DOHH2 (cell line): ENCODE results near the gene CST6.

Source experiments
- H3F3A ChIP-seq: fragments of 200-600 bp; sonication (generic), shearing (Covaris generic); 2 replicates; pipeline ENCODE4 v1.6.0; 2016; ENCODE audit warnings: antibody characterized with exemption, mild to moderate bottlenecking; ENCODE audit not compliant: control insufficient read depth, insufficient read depth
- H3K27ac ChIP-seq: fragments of 200-600 bp; sonication (generic); 2 replicates; pipeline ENCODE4 v1.5.1; 2014; ENCODE audit warnings: low read depth, mild to moderate bottlenecking, low read length, moderate library complexity
- H3K27me3 ChIP-seq: fragments of 200-600 bp; sonication (generic); 2 replicates; pipeline ENCODE4 v1.6.1; 2014; ENCODE audit warnings: mild to moderate bottlenecking, low read length, mixed read lengths; ENCODE audit not compliant: control insufficient read depth
- H3K36me3 ChIP-seq: fragments of 200-600 bp; sonication (generic); 2 replicates; pipeline ENCODE4 v1.6.1; 2014; ENCODE audit warnings: mild to moderate bottlenecking, low read length, moderate library complexity, mixed read lengths; ENCODE audit not compliant: control insufficient read depth
- H3K4me1 ChIP-seq: fragments of 200-600 bp; sonication (generic); 2 replicates; pipeline ENCODE4 v1.6.1; 2014; ENCODE audit warnings: mild to moderate bottlenecking, low read length, mixed read lengths; ENCODE audit not compliant: control insufficient read depth
- H3K4me2 ChIP-seq: fragments of 200-600 bp; sonication (generic); 2 replicates; pipeline ENCODE4 v1.6.0; 2014; ENCODE audit warnings: mild to moderate bottlenecking, low read length, moderate library complexity
- H3K4me3 ChIP-seq: fragments of 200-600 bp; sonication (generic); 2 replicates; pipeline ENCODE4 v1.5.1; 2014; ENCODE audit warnings: mild to moderate bottlenecking, low read length, mixed read lengths
- H3K79me2 ChIP-seq: fragments of 200-600 bp; sonication (generic); 2 replicates; pipeline ENCODE4 v1.6.1; 2014; ENCODE audit warnings: mild to moderate bottlenecking, low read length, mixed read lengths; ENCODE audit not compliant: control insufficient read depth
- H3K9me2 ChIP-seq: fragments of 200-600 bp; sonication (generic); replicated peaks from 2 replicates; pipeline ENCODE4 v1.6.1; 2014; ENCODE audit warnings: mild to moderate bottlenecking, low read length, mixed read lengths; ENCODE audit not compliant: control insufficient read depth
- H3K9me3 ChIP-seq: fragments of 200-600 bp; sonication (generic); 2 replicates; pipeline ENCODE4 v1.6.1; 2014; ENCODE audit warnings: antibody characterized with exemption, low read length, mixed read lengths; ENCODE audit not compliant: control insufficient read depth, insufficient read depth
- H4K20me1 ChIP-seq: fragments of 200-600 bp; sonication (generic); 2 replicates; pipeline ENCODE4 v1.6.0; 2014; ENCODE audit warnings: low read depth, mild to moderate bottlenecking, antibody characterized with exemption, low read length, moderate library complexity; ENCODE audit not compliant: control insufficient read depth, insufficient read depth
- CTCF ChIP-seq: fragments of 200-600 bp; sonication (generic); IDR thresholded peaks from one replicate; pipeline ENCODE4 v1.5.1; 2014; ENCODE audit warnings: antibody characterized with exemption, mild to moderate bottlenecking, low read depth, low read length; ENCODE audit not compliant: poor library complexity, severe bottlenecking
- EZH2phosphoT487 ChIP-seq: fragments of 200-600 bp; sonication (generic); IDR thresholded peaks from 2 replicates; pipeline ENCODE4 v1.6.1; 2017; ENCODE audit warnings: borderline replicate concordance, mild to moderate bottlenecking, antibody characterized with exemption, low read length, moderate library complexity, mixed read lengths

Gene CST6

DNA sequence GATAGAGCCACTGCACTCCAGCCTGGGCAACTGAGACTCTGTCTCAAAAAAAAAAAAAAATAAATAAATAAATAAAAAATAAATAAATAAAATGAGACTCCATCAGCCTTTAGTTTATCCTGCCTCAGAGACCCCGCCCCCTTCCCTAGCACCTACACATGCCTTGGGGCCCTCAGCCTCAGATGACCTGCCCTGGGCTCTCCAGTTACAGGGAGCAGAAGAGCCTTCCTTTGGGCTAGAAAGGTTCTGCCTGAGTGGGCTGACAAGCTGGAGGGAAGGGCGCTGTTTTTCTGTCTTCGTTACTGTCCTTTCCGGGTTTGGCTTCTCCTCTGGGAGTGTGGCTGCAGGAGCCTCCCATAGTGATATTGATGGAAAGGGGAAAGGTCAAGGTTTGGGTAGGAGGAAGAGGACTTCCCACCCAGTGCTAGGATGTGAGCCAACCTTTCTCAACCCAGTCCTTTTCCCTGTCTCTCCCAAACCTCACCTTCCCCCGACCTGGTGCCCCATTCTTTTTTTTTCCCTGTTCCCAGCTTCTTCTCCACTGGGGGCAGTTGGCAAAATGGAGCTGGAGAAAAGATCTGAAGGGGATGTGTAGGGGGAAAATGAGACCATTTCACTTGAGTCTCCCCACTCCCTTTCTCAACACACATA is 38.9 kb downstream of the CST6 start:
- peak overlapping the region; percentile 83 for H3K4me3 ChIP-seq
- H3K79me2 ChIP-seq, result peaks cover 40% of the 10 kb centered on the region
- no peaks in the 10 kb centered on the region; the same call in 1 of the 2 replicates for H3K27me3 ChIP-seq
- H3K4me2 ChIP-seq, result peak overlapping the region; percentile 73
- H3K27ac ChIP-seq, result 0 out of 2 replicates have a peak overlapping the region, but pooled peaks have one; percentile 39
- H4K20me1 ChIP-seq, result peaks cover 4% of the 10 kb centered on the region; the same call in 1 of the 2 replicates
- H3K9me3 ChIP-seq, result no peaks in the 10 kb centered on the region
- no peak for TF ChIP-seq EZH2phosphoT487
- TF ChIP-seq CTCF, result no peak
- peaks cover 25% of the 10 kb centered on the region for H3K4me1 ChIP-seq
- H3K36me3 ChIP-seq, result peaks cover 33% of the 10 kb centered on the region
- no peaks in the 10 kb centered on the region for H3F3A ChIP-seq
- no peaks in the 10 kb centered on the region for H3K9me2 ChIP-seq

- Histone ChIP-seq H3K4me1 (peaks cover 25% of the 10 kb centered on the region), H3F3A (no peaks in the 10 kb centered on the region), H3K27ac (peak overlapping the region; percentile 39; the same call in 1 of the 2 replicates), H3K27me3 (no peaks in the 10 kb centered on the region; the same call in 1 of the 2 replicates), H3K79me2 (peaks cover 40% of the 10 kb centered on the region), H3K4me2 (peak overlapping the region; percentile 73), H3K4me3 (peak overlapping the region; percentile 83), H3K9me2 (no peaks in the 10 kb centered on the region), H3K36me3 (peaks cover 40% of the 10 kb centered on the region), H4K20me1 (peaks cover 4% of the 10 kb centered on the region; the same call in 1 of the 2 replicates), H3K9me3 (no peaks in the 10 kb centered on the region)
- no peak for TF ChIP-seq EZH2phosphoT487
- no peak for TF ChIP-seq CTCF
Observed at GRCh38 chr11:66051371-66051765, 39.6 kb downstream of the CST6 start.

DNA sequence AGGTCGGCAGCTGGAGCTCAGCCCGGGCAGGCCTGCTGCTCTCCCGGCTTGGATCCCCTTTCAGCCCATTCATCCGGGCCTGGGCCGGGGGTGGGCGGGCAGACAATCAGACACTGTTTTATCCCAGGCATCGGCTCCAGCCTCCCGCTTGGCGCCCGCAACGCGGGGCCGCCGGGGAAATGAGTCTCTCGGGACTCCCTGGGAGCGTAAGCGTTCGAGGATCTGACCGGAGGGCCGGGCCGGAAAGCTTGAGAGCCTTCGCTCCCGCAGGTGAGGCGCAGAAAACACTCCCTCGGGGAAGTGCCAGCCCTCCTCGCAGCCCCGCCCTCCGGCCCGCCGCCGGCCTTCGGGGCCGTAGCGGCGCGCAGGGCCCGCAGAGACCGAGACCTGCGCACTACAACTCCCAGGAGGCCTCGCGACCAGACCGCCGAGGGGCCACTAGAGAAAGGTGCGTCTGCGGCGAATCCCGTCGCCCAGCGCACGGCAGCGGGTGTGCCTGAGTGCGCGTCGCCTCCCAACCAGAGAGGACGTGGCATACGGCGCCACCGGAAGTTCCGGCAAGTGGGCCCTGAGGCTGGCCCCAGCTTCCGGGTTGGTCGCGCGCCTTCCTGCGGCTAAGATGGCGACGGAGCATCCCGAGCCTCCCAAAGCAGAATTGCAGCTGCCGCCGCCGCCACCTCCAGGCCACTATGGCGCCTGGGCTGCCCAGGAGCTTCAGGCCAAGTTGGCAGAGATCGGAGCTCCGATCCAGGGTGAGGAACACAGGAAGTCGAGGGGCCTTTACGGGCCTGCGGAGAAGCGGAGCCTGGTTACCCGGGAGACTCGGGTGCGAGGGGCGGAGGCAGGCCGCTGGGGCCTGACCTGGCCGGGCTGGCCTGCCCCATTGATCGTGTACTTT is 40.2 kb downstream of the CST6 start, which contains the start of gene SF3B2:
SF3B2 (plus strand) TSS at position 599 of the 898 bp plus-strand sequence; CDS start at position 620, 21 bp downstream.
- Histone ChIP-seq H3K27me3 (no peaks in the 10 kb centered on the region), H3K4me3 (peak within 1 kb of the TSS; percentile 83), H3K36me3 (peaks cover 47% of the 10 kb centered on the region), H3K9me2 (no peaks in the 10 kb centered on the region), H3K4me2 (peak within 1 kb of the TSS; percentile 77), H3K27ac (peak within 1 kb of the TSS; percentile 47), H3F3A (no peaks in the 10 kb centered on the region), H3K79me2 (peaks cover 45% of the 10 kb centered on the region), H3K4me1 (peaks cover 25% of the 10 kb centered on the region), H3K9me3 (no peaks in the 10 kb centered on the region), H4K20me1 (peaks cover 4% of the 10 kb centered on the region; the same call in 1 of the 2 replicates)
- TF ChIP-seq CTCF (no peak), EZH2phosphoT487 (no peak)
